H9 (cell line): ENCODE measurements around the gene P4HA2. TPM values are rescaled to one million over a fixed set of nuclear protein-coding genes. Genes with fewer than 3 reads are reported as not detected.
A peak's percentile ranks its signal among the peaks of the same experiment; 100 is the strongest.

Source experiments
- DNase-seq: peaks from one replicate; pipeline ENCODE4 v3.0.0-alpha.2; 2017
- H2AFZ ChIP-seq: one replicate; pipeline ENCODE4 v1.6.1; 2013; ENCODE audit warnings: mild to moderate bottlenecking, low read length, control low read depth, moderate library complexity
- H2AK5ac ChIP-seq: 2 replicates; pipeline ENCODE4 v1.6.1; 2013; ENCODE audit warnings: low read length, control low read depth, mixed read lengths; ENCODE audit not compliant: insufficient read length
- H2BK120ac ChIP-seq: one replicate; pipeline ENCODE4 v1.6.1; 2013; ENCODE audit warnings: low read depth, mild to moderate bottlenecking, low read length, control low read depth, inconsistent platforms; ENCODE audit not compliant: poor library complexity, severe bottlenecking
- H2BK12ac ChIP-seq: 2 replicates; pipeline ENCODE4 v1.6.1; 2013; ENCODE audit warnings: low read length, control low read depth, mixed read lengths, low read depth; ENCODE audit not compliant: insufficient read length
- H2BK15ac ChIP-seq: 2 replicates; pipeline ENCODE4 v1.6.1; 2013; ENCODE audit warnings: low read depth, low read length, control low read depth
- H2BK20ac ChIP-seq: one replicate; pipeline ENCODE4 v1.6.1; 2013; ENCODE audit warnings: low read depth, mild to moderate bottlenecking, low read length, control low read depth, inconsistent platforms; ENCODE audit not compliant: poor library complexity, severe bottlenecking
- H2BK5ac ChIP-seq: 2 replicates; pipeline ENCODE4 v1.6.1; 2013; ENCODE audit warnings: low read length, control low read depth, mixed read lengths; ENCODE audit not compliant: insufficient read length
- H3K14ac ChIP-seq: 2 replicates; pipeline ENCODE4 v1.6.1; 2013; ENCODE audit warnings: low read length, control low read depth; ENCODE audit not compliant: insufficient read depth
- H3K18ac ChIP-seq: 2 replicates; pipeline ENCODE4 v1.6.1; 2013; ENCODE audit warnings: low read depth, mild to moderate bottlenecking, mixed read lengths, low read length, control low read depth; ENCODE audit not compliant: insufficient read length
- H3K23ac ChIP-seq: 2 replicates; pipeline ENCODE4 v1.6.1; 2013; ENCODE audit warnings: low read length, control low read depth, mixed read lengths, low read depth; ENCODE audit not compliant: insufficient read length
- H3K23me2 ChIP-seq: 2 replicates; pipeline ENCODE4 v1.6.1; 2013; ENCODE audit warnings: low read depth, mild to moderate bottlenecking, mixed read lengths, low read length, control low read depth; ENCODE audit not compliant: insufficient read length, poor library complexity, severe bottlenecking
- H3K27ac ChIP-seq: 2 replicates; pipeline ENCODE4 v1.5.1; 2013; ENCODE audit warnings: low read length, control low read depth, mixed read lengths, low read depth; ENCODE audit not compliant: insufficient read length
- H3K27me3 ChIP-seq: 2 replicates; pipeline ENCODE4 v1.6.1; 2013; ENCODE audit warnings: low read length, control low read depth, inconsistent platforms; ENCODE audit not compliant: insufficient read depth
- H3K4ac ChIP-seq: 2 replicates; pipeline ENCODE4 v1.6.1; 2013; ENCODE audit warnings: low read depth, mild to moderate bottlenecking, control low read depth, inconsistent platforms, low read length, moderate library complexity
- H3K4me1 ChIP-seq: 2 replicates; pipeline ENCODE4 v1.6.1; 2013; ENCODE audit warnings: low read length, control low read depth, inconsistent platforms; ENCODE audit not compliant: insufficient read depth
- H3K4me2 ChIP-seq: 2 replicates; pipeline ENCODE4 v1.6.1; 2013; ENCODE audit warnings: low read length, control low read depth, mixed read lengths; ENCODE audit not compliant: insufficient read length, insufficient read depth
- H3K56ac ChIP-seq: 2 replicates; pipeline ENCODE4 v1.6.1; 2013; ENCODE audit warnings: low read depth, mild to moderate bottlenecking, mixed read lengths, low read length, control low read depth; ENCODE audit not compliant: insufficient read length
- H3K79me1 ChIP-seq: 2 replicates; pipeline ENCODE4 v1.6.1; 2013; ENCODE audit warnings: low read depth, mild to moderate bottlenecking, moderate library complexity, low read length, control low read depth, inconsistent platforms; ENCODE audit not compliant: insufficient read depth, poor library complexity, severe bottlenecking
- H3K79me2 ChIP-seq: 2 replicates; pipeline ENCODE4 v1.6.1; 2013; ENCODE audit warnings: low read length, control low read depth, inconsistent platforms; ENCODE audit not compliant: insufficient read depth
- H3K9ac ChIP-seq: 2 replicates; pipeline ENCODE4 v1.6.1; 2013; ENCODE audit warnings: low read length, control low read depth, mixed read lengths; ENCODE audit not compliant: insufficient read length; ENCODE audit errors: extremely low read depth
- H3K9me3 ChIP-seq: one replicate; pipeline ENCODE4 v1.6.1; 2013; ENCODE audit warnings: low read depth, low read length, inconsistent platforms; ENCODE audit not compliant: control insufficient read depth
- H3T11ph ChIP-seq: one replicate; pipeline ENCODE4 v1.6.1; 2013; ENCODE audit warnings: mild to moderate bottlenecking, low read length, control low read depth, inconsistent platforms
- H4K20me1 ChIP-seq: one replicate; pipeline ENCODE4 v1.6.1; 2013; ENCODE audit not compliant: control insufficient read depth, insufficient read length, insufficient read depth
- H4K5ac ChIP-seq: 2 replicates; pipeline ENCODE4 v1.6.1; 2013; ENCODE audit warnings: low read depth, mild to moderate bottlenecking, mixed read lengths, low read length, control low read depth; ENCODE audit not compliant: insufficient read length
- H4K8ac ChIP-seq: replicated peaks from 2 replicates; pipeline ENCODE4 v1.6.1; 2013; ENCODE audit warnings: low read length, control low read depth, mixed read lengths, low read depth; ENCODE audit not compliant: insufficient read length
- H4K91ac ChIP-seq: 2 replicates; pipeline ENCODE4 v1.6.1; 2013; ENCODE audit warnings: low read depth, mild to moderate bottlenecking, moderate library complexity, mixed read lengths, low read length, control low read depth; ENCODE audit not compliant: insufficient read length
- H3K27ac Mint-ChIP-seq, 3 experiments: 2 replicates in 2 of 3; 3 replicates in 1 of 3; pipeline ENCODE4 v1.8.0; 2020 to 2021; ENCODE audit warnings: mixed read lengths in 3 of 3, mild to moderate bottlenecking in 1 of 3, moderate library complexity in 1 of 3
- H3K27me3 Mint-ChIP-seq: 2 replicates; pipeline ENCODE4 v1.8.0; 2021; ENCODE audit warnings: low read depth, mild to moderate bottlenecking, moderate library complexity, mixed read lengths
- H3K36me3 Mint-ChIP-seq, 3 experiments: 2 replicates in 2 of 3; 3 replicates in 1 of 3; pipeline ENCODE4 v1.8.0; 2020 to 2021; ENCODE audit warnings: low read depth in 3 of 3, mixed read lengths in 3 of 3; ENCODE audit not compliant: insufficient read depth in 1 of 3
- H3K4me1 Mint-ChIP-seq, 2 experiments: 2 replicates each; pipeline ENCODE4 v1.8.0; 2020; ENCODE audit warnings: mixed read lengths in 2 of 2
- H3K4me3 Mint-ChIP-seq, 2 experiments: 2 replicates in 1 of 2; 3 replicates in 1 of 2; pipeline ENCODE4 v1.8.0; 2020 to 2021; ENCODE audit warnings: mild to moderate bottlenecking in 2 of 2, mixed read lengths in 2 of 2, moderate library complexity in 1 of 2
- H3K9me3 Mint-ChIP-seq, 2 experiments: 2 replicates in 1 of 2; 3 replicates in 1 of 2; pipeline ENCODE4 v1.8.0; 2020; ENCODE audit warnings: mild to moderate bottlenecking in 2 of 2, mixed read lengths in 2 of 2, moderate library complexity in 1 of 2
- CTCF ChIP-seq: fragments of 200-600 bp; sonication (generic); conservative IDR thresholded peaks from 3 replicates; pipeline ENCODE4 v1.8.0; 2021; ENCODE audit warnings: antibody characterized with exemption, mild to moderate bottlenecking
- WGBS: extraction: QIAGEN DNeasy Blood & Tissue Kit; methylation state at CpG from one replicate; pipeline ENCODE4 v1.1.7; 2013; ENCODE audit warnings: missing lambda C conversion rate, low lambda C conversion rate, mixed read lengths; ENCODE audit not compliant: insufficient read length; ENCODE audit errors: extremely low coverage; 5-methylcytosine and 5-hydroxymethylcytosine counted together
- total RNA-seq: library from RNA; stranded (reverse); gene quantifications from 2 replicates; pipeline ENCODE4 v1.2.1, GENCODE V29; 2021

P4HA2 gene
- total RNA-seq, 1 experiment from 2014 or later: 15.3 TPM

GRCh38 chr5:132228241-132229035 lies 785 bp upstream of the P4HA2 start:
- H3K27ac ChIP-seq: no peak overlapping the region
- H2BK20ac ChIP-seq: no peak overlapping the region
- H2BK12ac ChIP-seq: no peak overlapping the region
- H3K4ac ChIP-seq: no peak overlapping the region
- H3K27me3 Mint-ChIP-seq: peaks cover 56% of the 10 kb centered on the region
- H3K9me3 ChIP-seq: no peaks in the 10 kb centered on the region
- no peak overlapping the region for H2BK120ac ChIP-seq
- no peak overlapping the region for H4K5ac ChIP-seq
- 0 out of 2 replicates have a peak overlapping the region, but pooled peaks have one; percentile 53 for H3K14ac ChIP-seq
- no peak overlapping the region for H2AFZ ChIP-seq
- no peaks in the 10 kb centered on the region for H3K79me1 ChIP-seq
- H3K9me3 Mint-ChIP-seq: peaks cover 0 to 3% of the 10 kb centered on the region in 2 experiments; a peak in 1 of 5 replicates
- peak; percentile 33 for DNase-seq
- no peaks in the 10 kb centered on the region for H3K79me2 ChIP-seq
- TF ChIP-seq CTCF: no peak
- no peak overlapping the region for H3K23ac ChIP-seq
- no peak overlapping the region for H2BK5ac ChIP-seq
- no peak overlapping the region for H3K56ac ChIP-seq
- H3K9ac ChIP-seq: peak overlapping the region; percentile 39
- peaks cover 12% of the 10 kb centered on the region for H3K23me2 ChIP-seq
- H3T11ph ChIP-seq: no peak overlapping the region
- H3K4me1 Mint-ChIP-seq: peaks cover 16 to 23% of the 10 kb centered on the region in 2 experiments
- peak overlapping the region; percentile 60 to 72 for H3K4me3 Mint-ChIP-seq
- peak overlapping the region; percentile 76 for H3K4me2 ChIP-seq
- no peaks in the 10 kb centered on the region for H4K20me1 ChIP-seq
- no peak overlapping the region for H4K91ac ChIP-seq
- H3K18ac ChIP-seq: peak overlapping the region; percentile 66
- H3K27me3 ChIP-seq: peaks cover 5% of the 10 kb centered on the region; the same call in 1 of the 2 replicates
- H4K8ac ChIP-seq: no peak overlapping the region
- H3K27ac Mint-ChIP-seq: no peak overlapping the region
- no peak overlapping the region for H2AK5ac ChIP-seq
- H3K36me3 Mint-ChIP-seq: no peaks in the 10 kb centered on the region; a peak in 1 of 7 replicates
- no peaks in the 10 kb centered on the region; the same call in 1 of the 2 replicates for H3K4me1 ChIP-seq
- H2BK15ac ChIP-seq: no peak overlapping the region
- WGBS: no CpG with 5 or more reads among the region's 27 CpGs
